CD4-positive, alpha-beta T cell treated with Interleukin-1 beta for 1 hour (primary cell): Measurements from ENCODE around the gene HSF5.
"Not testable (repeated sequence)": the region's sequence is repeated elsewhere in the genome, so short reads cannot be mapped to it uniquely, and the experiment has no call there.

ENCODE experiments used
- DNase-seq, 2 donors: peaks; one replicate each; pipeline ENCODE4 v3.0.0-alpha.2; 2020 to 2022

The HSF5 gene

DNA sequence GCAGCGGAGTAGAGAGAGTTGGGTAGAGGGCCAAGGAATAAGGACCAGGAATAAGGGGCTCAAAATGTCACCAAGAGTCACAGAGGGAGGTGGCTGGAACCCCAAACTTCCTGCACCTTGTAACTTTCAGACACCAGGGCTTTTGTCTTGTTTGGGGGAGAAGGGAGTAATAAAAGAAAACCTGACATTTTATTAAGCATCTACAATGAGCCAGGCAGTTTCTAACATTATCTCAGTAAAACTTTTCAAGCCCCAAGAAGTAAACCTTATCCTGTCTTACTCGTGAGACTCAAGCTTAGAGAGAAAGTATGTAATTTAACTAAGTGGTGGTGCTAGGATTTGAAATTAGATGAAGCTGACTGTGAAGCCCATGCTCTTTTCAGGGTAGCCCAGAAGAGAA lies 27.1 kb upstream of the HSF5 start:
- no peak for DNase-seq

DNA sequence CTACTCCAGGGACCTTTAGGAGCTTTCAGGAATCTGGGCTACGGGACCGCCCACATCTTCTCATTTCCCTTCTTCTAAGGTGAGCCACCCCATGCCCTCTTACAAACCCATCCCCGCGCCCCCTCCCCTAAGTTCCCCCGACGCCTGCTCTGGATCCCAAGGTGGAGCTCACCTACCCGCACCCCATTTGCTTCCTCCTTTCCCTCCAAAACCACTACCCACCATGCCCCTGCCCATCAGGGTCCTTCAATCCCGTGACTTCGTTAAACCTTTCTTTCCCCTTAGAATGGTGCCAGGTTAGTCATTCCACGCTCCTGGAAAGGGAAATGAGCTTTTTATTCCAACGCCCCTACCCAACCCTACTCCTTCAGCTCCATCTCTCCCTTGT lies 26.6 kb upstream of the HSF5 start:
- DNase-seq, result no peak

DNA sequence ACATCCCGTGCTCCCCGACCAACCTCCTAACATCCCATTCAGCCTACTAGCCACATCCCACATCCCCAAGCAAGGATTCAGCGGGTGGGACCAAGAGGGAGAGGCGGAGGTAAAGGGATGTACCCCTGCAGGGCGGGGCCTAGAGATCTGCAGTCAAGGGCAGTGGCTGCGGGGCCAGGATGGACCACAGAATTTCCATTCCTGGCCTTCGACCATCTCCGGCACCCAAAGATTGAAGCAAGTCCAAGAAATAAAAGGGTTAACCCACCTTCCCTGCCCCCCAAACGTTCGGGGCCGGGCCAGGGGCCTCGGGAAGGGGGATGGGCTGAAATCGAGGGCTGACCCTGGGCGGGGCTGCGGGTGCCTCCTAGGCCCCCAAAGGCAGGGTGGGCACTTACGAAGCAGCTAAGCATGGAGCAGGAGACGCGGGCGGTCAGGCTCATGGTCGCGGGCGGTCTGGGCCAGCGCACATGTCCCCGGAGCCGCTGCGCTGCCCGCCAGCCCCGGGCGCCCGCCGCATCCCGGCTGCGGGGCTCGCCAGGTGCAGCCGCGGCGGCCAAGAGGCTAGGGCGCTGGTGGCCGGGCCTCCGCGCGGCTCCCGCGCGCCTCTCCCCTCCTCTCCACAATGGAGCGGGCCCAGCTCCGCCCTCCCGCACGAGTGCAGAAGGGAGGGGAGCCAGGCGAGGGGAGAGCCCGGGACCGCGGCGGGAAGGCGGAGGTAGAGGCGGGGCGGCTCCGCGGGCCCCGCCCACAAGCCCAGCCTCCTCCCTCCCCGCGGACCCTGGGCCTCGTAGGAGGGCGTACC lies 26.0 kb upstream of the HSF5 start, which contains the start of gene MTMR4:
TSS of gene MTMR4 (minus strand) at position 674 of the 805 bp plus-strand sequence. CDS start at position 443, 231 bp downstream.
- DNase-seq, result peak; percentile 78 to 82

DNA sequence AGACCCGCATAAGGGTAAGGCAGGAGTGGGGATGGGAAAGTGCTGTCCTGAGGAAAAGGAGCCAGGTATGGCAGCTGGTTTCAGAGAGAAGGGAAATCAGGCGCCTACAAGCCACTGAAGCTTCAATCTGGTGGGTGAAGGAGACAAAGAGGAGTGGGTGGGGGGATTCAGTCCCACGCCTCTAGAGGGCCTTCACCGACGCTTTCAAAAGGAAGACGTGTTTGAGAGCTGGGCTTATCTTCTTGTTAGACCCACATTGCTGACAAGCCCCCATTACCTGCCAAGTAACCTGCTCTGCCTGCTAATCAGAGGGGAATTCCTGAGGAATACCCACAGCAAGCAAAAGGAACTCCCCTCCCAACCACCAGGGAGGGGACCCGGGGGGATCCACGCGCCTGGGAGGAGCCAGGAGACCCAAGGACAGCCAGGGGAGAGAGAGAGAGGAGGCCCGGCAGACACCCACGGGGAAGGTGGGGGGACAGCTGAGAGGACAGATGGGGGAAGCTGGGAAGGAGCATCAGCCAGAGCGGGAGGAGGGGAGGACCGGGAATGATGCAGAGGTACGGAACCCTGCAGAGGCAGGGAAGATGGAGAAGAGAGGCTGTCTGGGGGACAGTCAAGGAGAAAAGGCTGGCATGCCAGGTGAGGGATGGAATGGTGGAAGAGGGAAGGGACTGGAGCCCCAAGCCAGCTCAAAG lies 25.2 kb upstream of the HSF5 start:
- DNase-seq, result peak; percentile 18 to 34

DNA sequence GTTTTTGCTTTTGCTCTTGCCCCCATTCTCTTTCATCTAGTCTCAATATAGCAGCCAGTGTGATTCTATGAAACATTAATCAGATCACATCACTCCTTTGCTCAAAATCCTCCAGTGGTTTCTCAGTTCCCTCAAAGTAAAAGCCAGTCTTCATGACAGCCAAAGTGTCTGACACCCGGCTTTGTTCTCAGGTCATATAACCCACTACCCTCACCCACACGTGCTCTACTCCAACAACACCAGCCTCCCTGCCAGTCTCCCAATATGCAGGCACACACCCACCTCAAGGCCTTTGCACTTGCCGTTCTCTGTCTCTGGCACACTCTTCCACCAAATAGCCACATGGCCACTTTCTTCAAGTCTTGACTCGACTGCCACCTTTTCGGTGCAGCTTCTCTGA lies 21.9 kb upstream of the HSF5 start:
- no peak for DNase-seq

DNA sequence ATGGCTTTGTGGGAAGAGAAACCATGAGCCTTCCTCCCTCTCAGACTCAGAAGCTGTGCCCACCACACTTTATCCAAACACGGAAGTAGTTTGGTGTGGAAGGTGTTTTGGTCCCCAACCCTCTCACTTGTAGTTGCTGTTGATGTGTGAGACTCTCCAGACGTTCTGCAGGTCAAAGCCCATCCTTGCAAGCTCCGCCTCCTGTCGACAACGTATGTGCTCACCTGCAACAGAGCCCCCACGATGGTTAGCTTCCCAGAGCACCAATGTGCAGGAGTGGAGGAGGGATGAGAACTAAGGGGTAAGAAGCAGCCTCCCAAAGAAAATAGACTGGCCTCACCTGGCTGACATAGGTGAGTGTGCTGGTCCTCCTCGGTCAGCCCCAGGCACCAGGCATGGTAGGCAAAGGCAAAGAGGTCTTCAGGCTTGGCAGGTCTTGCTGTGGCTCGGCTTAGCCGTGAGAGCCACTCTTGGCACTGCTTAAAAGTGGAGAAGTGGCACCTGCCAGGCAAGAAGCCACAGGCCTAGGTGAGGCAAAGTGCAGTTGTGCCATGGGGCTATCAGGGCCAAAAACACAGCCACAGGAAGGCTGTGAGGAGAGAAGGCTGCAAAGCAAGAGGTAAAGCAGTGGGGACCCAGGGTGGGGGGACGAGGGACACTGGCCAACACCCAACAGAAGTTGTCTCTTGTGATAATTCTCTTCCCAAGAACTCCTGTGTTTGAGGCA lies 20.3 kb upstream of the HSF5 start:
- DNase-seq, result no peak

- peak in 1 of 2 donors; percentile 36 for DNase-seq
Measured at GRCh38 chr17:58507123-58507634, 19.0 kb upstream of the HSF5 start.

DNA sequence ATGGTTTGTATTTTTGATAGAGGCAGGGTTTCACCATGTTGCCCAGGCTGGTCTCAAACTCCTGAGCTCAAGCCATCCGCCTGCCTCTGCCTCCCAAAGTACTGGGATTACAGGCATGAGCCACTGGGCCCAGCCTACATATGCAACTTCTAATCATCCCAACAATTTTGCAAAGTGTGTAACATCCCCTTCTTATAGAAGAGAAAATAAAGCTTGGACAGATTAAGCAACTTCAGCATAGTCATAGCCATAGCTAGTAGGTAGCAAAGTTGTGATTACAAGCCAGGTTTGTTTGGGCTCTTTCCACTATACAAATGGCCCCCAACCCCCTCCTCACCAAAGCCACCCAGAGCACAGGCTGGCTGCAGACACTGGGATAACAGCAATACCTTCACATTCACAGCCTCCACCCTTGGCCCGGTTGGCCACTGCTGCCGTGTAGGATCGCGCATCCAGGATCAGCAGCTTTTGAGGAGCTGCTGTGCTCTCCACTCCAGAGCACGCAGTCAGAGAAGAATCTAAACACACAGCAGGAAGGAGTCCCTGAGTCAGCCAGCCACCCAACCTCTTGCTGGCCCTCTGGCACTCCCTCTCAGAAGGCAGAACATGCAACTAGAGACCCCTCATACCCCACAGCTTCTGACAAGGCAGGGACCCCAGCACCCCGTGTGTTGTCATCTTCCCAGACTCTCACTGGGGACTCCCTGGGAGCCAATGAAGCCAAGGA lies 18.3 kb upstream of the HSF5 start:
- DNase-seq, result no peak

GRCh38 chr17:58504826-58505351 lies 16.7 kb upstream of the HSF5 start:
- DNase-seq, result peak in 1 of 2 donors; percentile 27

- no peak for DNase-seq
Measured at GRCh38 chr17:58503866-58504265, 15.7 kb upstream of the HSF5 start.

DNA sequence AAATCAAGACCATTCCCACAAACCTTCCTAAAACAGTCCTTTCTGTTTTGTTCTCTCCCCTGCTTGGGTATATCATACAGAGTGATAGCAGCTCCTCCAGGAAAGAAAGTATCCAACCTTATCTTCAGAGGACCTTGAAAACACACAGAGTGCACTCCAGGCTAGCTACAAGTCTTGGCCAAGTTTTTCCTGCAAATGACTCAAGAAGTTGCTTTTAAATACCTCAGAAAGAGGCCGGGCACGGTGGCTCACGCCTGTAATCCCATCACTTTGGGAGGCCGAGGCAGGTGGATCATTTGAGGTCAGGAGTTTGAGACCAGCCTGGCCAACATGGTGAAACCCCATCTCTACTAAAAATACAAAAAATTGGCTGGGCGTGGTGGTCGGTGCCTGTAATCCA lies 14.9 kb upstream of the HSF5 start:
- DNase-seq, result not testable (repeated sequence)

DNA sequence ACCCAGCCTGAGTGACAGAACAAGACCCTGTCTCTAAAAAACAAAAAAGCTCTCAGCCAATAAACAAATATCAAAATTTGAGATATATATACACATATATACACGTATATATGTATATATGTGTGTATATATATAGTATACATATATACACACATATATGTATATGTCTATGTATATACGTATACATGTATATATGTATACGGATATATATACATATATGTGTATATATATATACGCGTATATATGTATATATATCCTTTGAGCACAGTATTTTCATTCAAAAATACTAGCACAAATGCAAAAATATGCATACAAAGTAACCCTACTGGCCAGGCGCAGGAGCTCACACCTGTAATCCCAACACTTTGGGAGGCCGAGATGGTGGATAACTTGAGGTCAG lies 13.2 kb upstream of the HSF5 start:
- no peak for DNase-seq

GRCh38 chr17:58498177-58498828 lies 10.1 kb upstream of the HSF5 start:
- DNase-seq, result no peak

DNA sequence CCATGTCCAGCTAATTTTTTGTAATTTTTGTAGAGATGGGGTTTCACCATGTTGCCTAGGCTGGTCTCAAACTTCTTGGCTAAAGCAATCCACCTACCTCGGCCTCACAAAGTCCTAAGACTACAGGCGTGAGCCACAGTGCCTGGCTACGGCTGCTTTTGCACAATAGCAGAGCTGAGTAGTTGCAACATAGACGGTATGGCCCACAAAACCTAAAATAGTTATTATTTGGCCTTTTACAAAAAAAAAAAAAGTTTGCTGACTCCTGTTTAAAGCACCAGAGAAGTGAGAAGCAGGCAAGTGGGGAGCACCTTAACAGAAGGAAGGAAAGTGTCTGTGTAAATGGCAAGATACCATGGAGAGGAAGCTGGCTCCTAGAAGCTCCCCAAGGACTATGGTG lies 5.3 kb upstream of the HSF5 start:
- no peak for DNase-seq

DNA sequence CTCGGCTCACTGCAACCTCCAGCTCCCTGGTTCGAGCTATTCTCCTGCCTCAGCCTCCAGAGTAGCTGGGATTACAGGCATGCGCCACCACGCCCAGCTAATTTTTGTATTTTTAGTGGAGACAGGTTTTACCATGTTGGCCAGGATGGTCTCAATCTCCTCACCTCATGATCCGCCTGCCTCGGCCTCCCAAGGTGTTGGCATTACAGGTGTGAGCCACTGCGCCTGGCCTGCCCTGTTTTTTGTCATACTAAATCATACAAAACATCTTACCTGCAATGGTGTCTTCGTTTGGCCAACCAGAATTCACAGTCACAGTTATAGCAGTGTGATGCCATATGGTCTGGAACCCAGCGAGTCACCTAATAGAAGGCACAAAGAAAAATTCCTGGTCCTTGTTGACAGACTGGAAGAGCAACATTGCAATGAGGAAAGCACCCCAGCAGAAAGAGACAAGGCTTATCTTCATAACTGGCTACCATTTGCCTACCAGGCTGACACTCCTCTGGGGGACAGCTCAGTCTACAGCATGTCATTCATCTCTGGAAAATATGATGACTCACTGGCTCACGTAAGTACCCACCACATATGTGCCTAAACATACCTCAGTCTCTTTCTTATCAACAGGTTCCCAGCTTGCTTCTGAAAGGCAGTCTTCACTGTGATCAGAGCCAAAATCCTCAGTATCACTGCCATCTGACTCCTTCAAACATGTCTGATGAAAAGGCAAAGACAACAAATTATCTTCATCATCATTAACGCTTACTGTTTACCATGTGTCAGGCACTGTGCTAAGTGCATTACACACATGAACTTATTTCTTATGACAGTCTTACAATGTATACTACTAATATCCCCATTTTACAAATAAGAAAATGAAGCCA lies 4.3 kb upstream of the HSF5 start:
- DNase-seq, result no peak

DNA sequence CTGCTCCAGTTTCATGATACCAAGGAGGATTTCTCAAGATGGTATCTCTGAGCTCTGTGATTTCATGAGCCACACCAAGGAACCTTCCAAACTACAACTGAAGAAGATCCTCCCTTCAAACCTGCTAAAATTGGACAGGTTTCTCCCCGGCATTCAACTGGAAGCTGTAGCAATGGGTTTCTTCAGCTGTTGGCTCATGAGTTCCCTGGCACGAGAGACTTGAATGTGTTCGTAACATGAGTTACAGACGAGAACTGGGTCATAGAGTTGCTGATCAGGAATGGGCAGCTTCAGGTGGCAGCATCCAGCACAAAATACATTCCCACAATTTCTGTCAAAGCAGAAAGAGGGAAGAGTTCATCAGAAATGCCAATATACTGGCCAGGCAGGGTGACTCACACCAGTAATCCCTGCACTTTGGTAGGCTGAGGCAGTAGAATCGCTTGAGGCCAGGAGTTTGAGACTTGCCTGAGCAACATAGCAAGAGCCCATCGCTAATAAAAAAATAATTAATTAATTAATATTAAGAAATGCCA lies 3.4 kb upstream of the HSF5 start:
- no peak for DNase-seq

DNA sequence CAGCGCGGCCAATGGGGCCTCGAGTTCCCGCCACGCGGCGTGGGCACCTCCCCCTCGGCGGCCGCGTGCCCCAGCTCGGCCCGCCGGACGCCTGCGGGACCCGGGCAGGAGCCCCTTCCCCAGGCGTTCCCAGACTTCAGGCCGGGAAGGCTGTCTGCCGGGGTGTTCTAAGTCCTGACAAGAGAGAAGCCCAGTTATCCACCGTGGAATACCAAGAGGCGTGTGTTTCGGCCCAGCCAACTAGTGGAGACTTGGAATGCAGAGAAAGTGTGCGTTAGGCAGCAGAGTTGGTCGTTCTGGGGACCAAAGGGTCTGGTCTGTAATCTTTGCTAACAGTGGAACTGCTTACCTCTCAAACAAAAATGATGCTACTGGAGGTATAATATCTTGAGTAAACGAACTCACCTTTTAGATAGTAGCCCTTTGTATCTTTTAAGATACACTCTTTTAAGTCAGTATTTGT lies 251 bp upstream of the HSF5 start:
- no peak for DNase-seq

DNA sequence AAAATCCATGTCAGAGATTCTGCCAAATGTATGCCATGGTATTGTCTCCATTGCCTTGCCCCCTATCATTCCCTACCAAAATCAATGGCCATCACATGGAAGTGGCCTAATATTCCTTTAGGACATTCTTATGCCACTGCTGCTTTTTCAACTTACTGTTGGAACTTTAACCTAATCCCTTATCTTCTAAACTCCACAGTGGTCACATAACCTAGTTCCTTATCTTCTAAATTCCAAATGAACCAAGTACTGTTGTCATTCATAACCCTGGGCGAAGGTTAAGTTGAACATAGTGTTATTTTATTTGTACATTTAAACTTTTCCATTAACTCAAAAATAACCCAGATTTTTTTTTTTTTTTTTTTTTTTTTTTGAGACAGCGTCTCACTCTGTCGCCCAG lies 3.6 kb downstream of the HSF5 start:
- DNase-seq, result no peak

DNA sequence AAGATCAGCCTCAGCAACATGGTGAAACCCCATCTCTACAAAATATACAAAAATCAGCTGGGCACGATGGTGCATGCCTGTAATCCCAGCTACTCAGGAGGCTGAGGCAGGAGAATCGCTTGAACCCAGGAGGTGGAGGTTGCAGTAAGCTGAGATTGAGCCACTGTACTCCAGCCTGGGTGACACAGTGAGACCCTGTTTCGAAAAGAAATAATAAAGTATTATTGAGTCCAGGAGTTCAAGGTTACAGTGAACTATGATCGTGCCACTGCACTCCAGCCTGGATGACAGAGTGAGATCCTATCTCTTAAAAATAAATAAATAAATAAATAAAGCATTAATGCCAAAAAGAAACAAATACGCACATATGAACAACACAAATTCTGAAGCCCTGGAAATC lies 6.4 kb downstream of the HSF5 start:
- not testable (repeated sequence) for DNase-seq

DNA sequence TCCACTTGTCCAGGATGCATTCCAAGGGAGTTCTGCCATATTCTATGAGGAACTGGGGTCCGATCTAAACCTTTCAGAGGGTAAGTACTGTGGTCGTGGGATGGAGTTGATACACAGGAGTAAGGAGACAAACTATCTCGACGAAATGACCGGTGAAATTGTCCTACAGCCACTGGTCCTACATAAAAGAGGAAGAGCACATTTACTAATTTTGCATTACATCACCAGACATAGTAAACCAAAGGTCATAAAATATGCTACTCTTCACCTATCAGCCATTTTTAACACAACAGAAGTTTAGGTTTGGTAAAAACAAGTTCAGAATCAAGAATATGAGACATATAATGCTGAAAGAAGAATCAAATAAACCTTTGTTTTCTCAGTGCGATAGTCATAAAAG lies 8.1 kb downstream of the HSF5 start:
- DNase-seq, result no peak

DNA sequence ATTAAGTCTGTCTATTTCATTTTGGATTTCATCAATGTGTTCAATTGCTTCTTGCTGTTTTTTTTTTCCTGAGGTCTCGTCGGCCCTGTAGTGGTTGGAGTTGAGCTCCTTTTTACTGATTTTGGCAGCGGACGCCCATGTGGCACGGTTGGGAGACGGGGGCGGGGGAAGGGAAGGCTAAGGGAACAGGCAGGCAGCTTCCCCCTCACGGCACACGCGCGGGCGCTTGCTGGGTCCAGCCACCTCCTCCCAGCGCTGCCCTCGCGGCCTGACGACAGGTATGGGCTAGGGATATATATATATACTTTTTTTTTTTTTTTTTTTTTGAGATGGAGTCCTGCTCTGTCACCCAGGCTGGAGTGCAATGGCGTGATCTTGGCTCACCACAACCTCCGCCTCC lies 11.4 kb downstream of the HSF5 start:
- no peak for DNase-seq
